Osteocyte (in vitro differentiated cells): ENCODE data around the gene PKIB. TPM values are rescaled to one million over a fixed set of nuclear protein-coding genes. Genes with fewer than 3 reads are reported as not detected.

Source experiments
- DNase-seq: peaks from one replicate; pipeline ENCODE4 v3.0.0; 2021; ENCODE audit warnings: mixed read lengths; ENCODE audit not compliant: unreplicated experiment; ENCODE audit errors: extremely low spot score
- H3K27ac Mint-ChIP-seq: one replicate; pipeline ENCODE4 v1.8.0; 2021; ENCODE audit warnings: mild to moderate bottlenecking, mixed read lengths; ENCODE audit not compliant: unreplicated experiment
- H3K27me3 Mint-ChIP-seq: one replicate; pipeline ENCODE4 v1.8.0; 2021; ENCODE audit warnings: mixed read lengths; ENCODE audit not compliant: unreplicated experiment
- H3K36me3 Mint-ChIP-seq: one replicate; pipeline ENCODE4 v1.8.0; 2021; ENCODE audit warnings: mixed read lengths; ENCODE audit not compliant: unreplicated experiment
- H3K4me1 Mint-ChIP-seq: one replicate; pipeline ENCODE4 v1.8.0; 2021; ENCODE audit warnings: mixed read lengths; ENCODE audit not compliant: unreplicated experiment
- H3K4me3 Mint-ChIP-seq: one replicate; pipeline ENCODE4 v1.8.0; 2021; ENCODE audit warnings: mild to moderate bottlenecking, moderate library complexity, mixed read lengths; ENCODE audit not compliant: unreplicated experiment
- H3K9me3 Mint-ChIP-seq: one replicate; pipeline ENCODE4 v1.8.0; 2021; ENCODE audit warnings: mixed read lengths; ENCODE audit not compliant: unreplicated experiment
- total RNA-seq: library from RNA; stranded (reverse); gene quantifications from 2 replicates; pipeline ENCODE4 v1.2.1, GENCODE V29; 2021
- TF ChIP-seq, protein P1 (sequence below): fragments of 200-600 bp; sonication (generic); IDR thresholded peaks from 2 replicates; pipeline ENCODE4 v1.5.0; 2021; ENCODE audit warnings: antibody characterized with exemption, mild to moderate bottlenecking, moderate library complexity

PKIB gene
- total RNA-seq, 1 donor from 2014 or later: 35.0 TPM

DNA sequence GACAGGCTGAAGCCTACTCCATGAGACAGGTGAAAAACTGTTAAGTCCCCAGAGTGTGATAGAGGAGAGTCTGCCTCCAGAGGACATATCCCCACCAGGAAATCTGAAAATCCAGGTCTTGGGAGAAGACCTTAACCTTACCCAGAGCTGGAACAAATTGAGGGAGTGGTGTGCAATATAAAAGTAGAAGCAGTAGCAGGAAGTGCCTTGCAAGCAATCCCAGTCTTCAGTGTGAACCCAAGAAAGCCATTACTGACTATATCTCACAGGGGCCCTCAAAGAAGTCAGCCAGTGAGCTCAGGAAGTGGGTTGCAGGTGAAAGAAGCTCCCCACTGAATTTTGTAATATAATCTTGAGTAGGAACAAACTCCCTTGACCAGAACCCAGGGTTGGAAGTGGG is 41.9 kb upstream of the PKIB start:
- Mint-ChIP-seq H3K4me1 (peaks cover 4% of the 10 kb centered on the region), H3K27ac (no peak overlapping the region), H3K36me3 (peaks cover 5% of the 10 kb centered on the region), H3K27me3 (no peaks in the 10 kb centered on the region), H3K4me3 (no peak overlapping the region), H3K9me3 (peaks cover 12% of the 10 kb centered on the region)
- DNase-seq: no peak
- TF ChIP-seq, protein P1, sequence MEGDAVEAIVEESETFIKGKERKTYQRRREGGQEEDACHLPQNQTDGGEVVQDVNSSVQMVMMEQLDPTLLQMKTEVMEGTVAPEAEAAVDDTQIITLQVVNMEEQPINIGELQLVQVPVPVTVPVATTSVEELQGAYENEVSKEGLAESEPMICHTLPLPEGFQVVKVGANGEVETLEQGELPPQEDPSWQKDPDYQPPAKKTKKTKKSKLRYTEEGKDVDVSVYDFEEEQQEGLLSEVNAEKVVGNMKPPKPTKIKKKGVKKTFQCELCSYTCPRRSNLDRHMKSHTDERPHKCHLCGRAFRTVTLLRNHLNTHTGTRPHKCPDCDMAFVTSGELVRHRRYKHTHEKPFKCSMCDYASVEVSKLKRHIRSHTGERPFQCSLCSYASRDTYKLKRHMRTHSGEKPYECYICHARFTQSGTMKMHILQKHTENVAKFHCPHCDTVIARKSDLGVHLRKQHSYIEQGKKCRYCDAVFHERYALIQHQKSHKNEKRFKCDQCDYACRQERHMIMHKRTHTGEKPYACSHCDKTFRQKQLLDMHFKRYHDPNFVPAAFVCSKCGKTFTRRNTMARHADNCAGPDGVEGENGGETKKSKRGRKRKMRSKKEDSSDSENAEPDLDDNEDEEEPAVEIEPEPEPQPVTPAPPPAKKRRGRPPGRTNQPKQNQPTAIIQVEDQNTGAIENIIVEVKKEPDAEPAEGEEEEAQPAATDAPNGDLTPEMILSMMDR: no peak

DNA sequence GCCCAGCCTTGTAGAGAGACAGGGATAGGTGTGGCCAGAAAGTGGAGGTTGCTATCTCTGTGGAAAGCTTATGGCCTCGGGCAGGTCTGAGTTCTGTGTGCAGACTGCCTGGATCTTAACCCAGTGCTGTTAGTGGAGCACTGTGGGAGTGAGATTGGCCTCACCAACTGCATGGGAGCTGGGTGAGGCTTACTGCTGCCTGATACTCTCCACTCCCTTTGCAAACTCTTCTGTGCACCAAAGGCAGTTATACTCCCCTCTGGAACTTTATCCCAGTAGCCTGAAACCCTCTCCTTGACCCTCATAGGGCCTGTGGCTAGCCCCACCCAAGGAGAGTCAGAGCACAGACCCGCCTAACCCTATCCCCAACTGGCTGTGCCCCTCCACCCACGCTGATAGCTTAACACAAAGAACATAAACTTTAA is 41.4 kb upstream of the PKIB start:
- peaks cover 16% of the 10 kb centered on the region for H3K9me3 Mint-ChIP-seq
- TF ChIP-seq, protein P1: no peak
- DNase-seq: no peak
- H3K27me3 Mint-ChIP-seq: no peaks in the 10 kb centered on the region
- H3K36me3 Mint-ChIP-seq: peaks cover 5% of the 10 kb centered on the region
- H3K4me3 Mint-ChIP-seq: no peak overlapping the region
- peaks cover 4% of the 10 kb centered on the region for H3K4me1 Mint-ChIP-seq
- no peak overlapping the region for H3K27ac Mint-ChIP-seq

DNA sequence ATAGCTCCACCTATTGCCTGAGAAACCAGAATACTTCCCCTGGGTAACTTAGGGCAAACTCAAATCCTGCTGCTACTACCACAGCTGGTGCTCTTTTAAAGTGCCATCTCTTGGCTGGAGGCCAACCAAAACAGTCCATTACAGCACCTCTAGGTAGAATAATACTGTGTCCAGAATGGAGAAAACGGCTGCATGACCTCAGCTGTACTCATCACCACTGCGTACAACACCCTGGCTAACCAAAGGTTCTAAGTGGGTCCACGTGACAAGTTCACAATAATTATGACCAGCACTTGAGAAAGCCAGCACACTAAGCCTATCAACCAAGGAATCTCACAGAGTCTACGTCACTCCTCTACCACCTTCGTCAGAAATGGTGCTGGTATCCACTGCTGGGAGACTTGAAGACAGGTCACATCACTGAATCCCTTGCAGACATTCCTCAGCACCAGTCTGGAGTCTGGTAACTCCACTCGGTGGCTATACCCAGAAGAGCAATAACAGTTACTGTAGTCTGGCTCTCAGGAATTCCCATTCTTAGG is 40.9 kb upstream of the PKIB start:
- DNase-seq: no peak
- no peak overlapping the region for H3K4me3 Mint-ChIP-seq
- peaks cover 4% of the 10 kb centered on the region for H3K4me1 Mint-ChIP-seq
- H3K9me3 Mint-ChIP-seq: peaks cover 20% of the 10 kb centered on the region
- TF ChIP-seq, protein P1: no peak
- no peak overlapping the region for H3K27ac Mint-ChIP-seq
- H3K36me3 Mint-ChIP-seq: peaks cover 4% of the 10 kb centered on the region
- no peaks in the 10 kb centered on the region for H3K27me3 Mint-ChIP-seq

DNA sequence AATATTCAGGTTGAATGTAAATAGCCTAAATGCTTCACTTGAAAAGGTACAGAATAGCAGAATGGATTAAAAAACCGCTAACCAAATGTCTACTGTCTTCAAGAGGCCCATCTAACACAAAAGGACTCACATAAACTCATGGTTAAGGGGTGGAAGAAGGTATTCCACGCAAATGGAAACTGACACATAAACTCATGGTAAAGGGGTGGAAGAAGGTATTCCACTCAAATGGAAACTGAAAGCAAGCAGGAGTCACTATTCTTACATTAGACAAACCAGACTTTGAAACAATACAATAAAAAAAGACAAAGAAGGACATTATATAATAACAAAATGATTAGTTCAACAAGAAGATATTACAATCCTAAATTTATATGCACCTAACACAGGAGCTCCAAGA is 38.3 kb upstream of the PKIB start:
- peaks cover 33% of the 10 kb centered on the region for H3K9me3 Mint-ChIP-seq
- TF ChIP-seq, protein P1: no peak

DNA sequence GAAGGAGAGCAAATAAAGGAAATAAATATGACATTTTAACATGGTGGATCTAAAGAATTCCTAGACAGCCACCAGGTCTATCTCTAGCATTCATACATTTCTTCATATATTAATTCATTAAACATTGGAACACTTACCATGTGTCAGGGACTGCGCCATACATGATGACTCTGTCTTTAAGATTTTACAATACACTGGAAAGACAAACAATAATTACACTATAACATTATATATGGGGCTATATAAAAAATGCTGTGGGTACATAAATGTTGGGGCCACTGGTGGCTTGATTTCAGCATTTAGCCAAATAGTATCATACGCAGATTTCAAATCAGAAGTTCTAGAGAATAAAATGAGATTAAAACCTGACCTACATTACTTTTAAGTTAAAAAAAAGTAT is 33.3 kb upstream of the PKIB start:
- Mint-ChIP-seq H3K36me3 (peaks cover 23% of the 10 kb centered on the region), H3K4me1 (peaks cover 2% of the 10 kb centered on the region), H3K27ac (no peak overlapping the region), H3K9me3 (peaks cover 36% of the 10 kb centered on the region), H3K27me3 (no peaks in the 10 kb centered on the region), H3K4me3 (no peak overlapping the region)
- TF ChIP-seq, protein P1: no peak
- DNase-seq: no peak

More for the DNA sequence above, 38.3 kb upstream of the PKIB start:
- Mint-ChIP-seq H3K27ac (no peak overlapping the region), H3K36me3 (peaks cover 9% of the 10 kb centered on the region), H3K27me3 (no peaks in the 10 kb centered on the region), H3K4me1 (peaks cover 4% of the 10 kb centered on the region), H3K4me3 (no peak overlapping the region)
- DNase-seq: no peak
